ENCODE measurements around the gene MORN5. TPM values are rescaled to one million over a fixed set of nuclear protein-coding genes. Genes with fewer than 3 reads are reported as not detected.

The MORN5 gene
- total RNA-seq, 2 experiments from 2014 or later: not detected

DNA sequence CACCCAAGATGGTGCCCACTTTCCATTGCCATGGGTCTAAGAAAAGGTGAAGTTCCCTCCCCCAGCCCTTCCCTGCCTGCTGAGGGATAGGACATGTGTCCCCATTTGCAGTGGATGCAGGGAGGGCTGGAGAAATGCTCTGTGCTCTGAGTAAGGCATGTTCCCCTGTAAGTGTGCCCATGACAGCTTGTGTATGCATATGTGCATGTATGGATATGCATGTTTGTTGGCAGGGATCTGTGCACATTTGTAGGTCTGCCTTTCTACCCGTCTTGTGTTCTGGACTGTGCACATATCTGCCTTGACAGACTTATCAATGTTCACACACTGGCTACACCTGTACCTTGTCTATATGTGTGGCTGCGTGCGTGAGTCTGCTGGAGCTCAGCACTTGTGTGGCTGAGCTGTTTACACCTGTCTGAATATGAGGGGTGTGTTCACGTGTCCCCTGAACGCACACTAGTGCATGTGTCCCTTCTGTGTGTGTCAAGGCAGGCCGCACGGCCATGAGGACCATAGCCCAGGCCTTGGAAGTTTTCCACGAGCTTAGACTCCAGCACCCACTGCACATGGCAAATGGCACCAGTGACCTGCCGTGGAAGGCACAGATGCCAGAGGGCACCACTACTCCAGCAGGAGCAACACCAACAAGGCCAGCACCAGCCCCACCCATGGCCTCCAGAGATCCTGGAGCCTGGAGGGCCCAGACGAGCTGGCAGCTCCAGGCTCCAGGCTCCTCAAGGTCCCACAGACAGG, 39.2 kb upstream of the MORN5 start:
- Mint-ChIP-seq H3K36me3 (no peaks in the 10 kb centered on the region), H3K9me3 (no peaks in the 10 kb centered on the region), H3K27ac (no peak overlapping the region), H3K27me3 (peaks cover 7% of the 10 kb centered on the region), H3K4me1 (peaks cover 8% of the 10 kb centered on the region), H3K4me3 (no peak overlapping the region)
- POLR2A ChIA-PET: interaction anchor here (1.1 kb wide), 1 partner anchor 21 kb away, joined by 3 read pairs; no protein-coding TSS in a partner anchor
- no peak for ATAC-seq (ENCODE audit: low read depth)
- no peak for DNase-seq

- peaks cover 14% of the 10 kb centered on the region for H3K27me3 Mint-ChIP-seq
- H3K9me3 Mint-ChIP-seq: no peaks in the 10 kb centered on the region
- DNase-seq: no peak
- POLR2A ChIA-PET: interaction anchor here (1.1 kb wide), 1 partner anchor 22 kb away, joined by 3 read pairs; no protein-coding TSS in a partner anchor
- H3K27ac Mint-ChIP-seq: no peak overlapping the region
- H3K4me1 Mint-ChIP-seq: peaks cover 12% of the 10 kb centered on the region
- H3K4me3 Mint-ChIP-seq: no peak overlapping the region
- no peaks in the 10 kb centered on the region for H3K36me3 Mint-ChIP-seq
- ATAC-seq (ENCODE audit: low read depth): no peak
Observed at GRCh38 chr9:122121391-122121790, 38.3 kb upstream of the MORN5 start.

DNA sequence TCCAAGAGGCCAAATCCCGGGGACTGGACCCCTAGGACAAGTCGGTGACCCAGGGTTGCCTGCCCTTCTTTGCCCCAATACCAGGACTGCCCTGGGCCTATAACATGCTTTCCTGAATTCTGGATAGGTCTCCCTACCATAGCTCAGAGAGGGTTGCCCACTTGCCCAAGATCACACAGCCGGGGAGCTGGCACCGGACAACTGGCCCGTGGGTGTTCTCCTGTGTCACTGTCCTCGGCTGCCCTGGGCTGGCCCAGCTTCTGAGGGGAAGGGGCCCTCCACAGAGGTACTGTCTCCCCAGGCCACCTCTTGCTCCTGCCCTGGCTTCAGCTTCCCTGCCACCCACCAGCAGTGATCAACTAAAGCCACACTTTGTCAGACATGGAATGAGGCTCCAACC, 37.8 kb upstream of the MORN5 start:
- no peak for ATAC-seq (ENCODE audit: low read depth)
- no peak overlapping the region for H3K27ac Mint-ChIP-seq
- H3K27me3 Mint-ChIP-seq: peaks cover 18% of the 10 kb centered on the region
- no peak for DNase-seq
- H3K36me3 Mint-ChIP-seq: no peaks in the 10 kb centered on the region
- no peak overlapping the region for H3K4me3 Mint-ChIP-seq
- POLR2A ChIA-PET: interaction anchor here (0.7 to 1.1 kb wide), 2 partner anchors 22 to 23 kb away, joined by 3 read pairs; no protein-coding TSS in a partner anchor
- H3K9me3 Mint-ChIP-seq: no peaks in the 10 kb centered on the region
- H3K4me1 Mint-ChIP-seq: peaks cover 15% of the 10 kb centered on the region

GRCh38 chr9:122122468-122122867, 37.2 kb upstream of the MORN5 start:
- POLR2A ChIA-PET: interaction anchor here (0.7 kb wide), 1 partner anchor 23 kb away, joined by 3 read pairs; no protein-coding TSS in a partner anchor
- peaks cover 21% of the 10 kb centered on the region for H3K27me3 Mint-ChIP-seq
- no peaks in the 10 kb centered on the region for H3K36me3 Mint-ChIP-seq
- peaks cover 17% of the 10 kb centered on the region for H3K4me1 Mint-ChIP-seq
- no peak overlapping the region for H3K27ac Mint-ChIP-seq
- no peak for DNase-seq
- H3K9me3 Mint-ChIP-seq: no peaks in the 10 kb centered on the region
- H3K4me3 Mint-ChIP-seq: no peak overlapping the region
- ATAC-seq (ENCODE audit: low read depth): no peak

- Mint-ChIP-seq H3K4me1 (peaks cover 21% of the 10 kb centered on the region), H3K4me3 (no peak overlapping the region), H3K27ac (no peak overlapping the region), H3K9me3 (no peaks in the 10 kb centered on the region), H3K27me3 (peaks cover 21% of the 10 kb centered on the region), H3K36me3 (no peaks in the 10 kb centered on the region)
- peak; percentile 82 for DNase-seq
- peak; percentile 55 for ATAC-seq (ENCODE audit: low read depth)
- POLR2A ChIA-PET: no interaction called here
Observed at GRCh38 chr9:122122903-122123632, 36.6 kb upstream of the MORN5 start.

- ATAC-seq (ENCODE audit: low read depth): no peak
- Mint-ChIP-seq H3K4me3 (no peak overlapping the region), H3K9me3 (no peaks in the 10 kb centered on the region), H3K4me1 (peaks cover 21% of the 10 kb centered on the region), H3K27ac (no peak overlapping the region), H3K36me3 (no peaks in the 10 kb centered on the region), H3K27me3 (peaks cover 21% of the 10 kb centered on the region)
- no peak for DNase-seq
- POLR2A ChIA-PET: no interaction called here
Observed at GRCh38 chr9:122124048-122124447, 35.7 kb upstream of the MORN5 start.

GRCh38 chr9:122124528-122124927, 35.2 kb upstream of the MORN5 start:
- no peaks in the 10 kb centered on the region for H3K9me3 Mint-ChIP-seq
- peaks cover 21% of the 10 kb centered on the region for H3K27me3 Mint-ChIP-seq
- H3K4me3 Mint-ChIP-seq: no peak overlapping the region
- no peak for DNase-seq
- no peak for ATAC-seq (ENCODE audit: low read depth)
- H3K36me3 Mint-ChIP-seq: no peaks in the 10 kb centered on the region
- no peak overlapping the region for H3K27ac Mint-ChIP-seq
- H3K4me1 Mint-ChIP-seq: peaks cover 23% of the 10 kb centered on the region
- POLR2A ChIA-PET: interaction anchor here (1.0 to 2.3 kb wide), 2 partner anchors 25 to 226 kb away, joined by 4 to 12 read pairs; no protein-coding TSS in a partner anchor

GRCh38 chr9:122125158-122125508, 34.6 kb upstream of the MORN5 start:
- POLR2A ChIA-PET: interaction anchor here (1.0 to 2.3 kb wide), 2 partner anchors 26 to 225 kb away, joined by 4 to 12 read pairs; no protein-coding TSS in a partner anchor
- peak; percentile 89 for DNase-seq
- Mint-ChIP-seq H3K27ac (no peak overlapping the region), H3K9me3 (no peaks in the 10 kb centered on the region), H3K4me3 (peak overlapping the region; percentile 3), H3K4me1 (peaks cover 23% of the 10 kb centered on the region), H3K36me3 (no peaks in the 10 kb centered on the region), H3K27me3 (peaks cover 25% of the 10 kb centered on the region)
- ATAC-seq (ENCODE audit: low read depth): peak; percentile 73

DNA sequence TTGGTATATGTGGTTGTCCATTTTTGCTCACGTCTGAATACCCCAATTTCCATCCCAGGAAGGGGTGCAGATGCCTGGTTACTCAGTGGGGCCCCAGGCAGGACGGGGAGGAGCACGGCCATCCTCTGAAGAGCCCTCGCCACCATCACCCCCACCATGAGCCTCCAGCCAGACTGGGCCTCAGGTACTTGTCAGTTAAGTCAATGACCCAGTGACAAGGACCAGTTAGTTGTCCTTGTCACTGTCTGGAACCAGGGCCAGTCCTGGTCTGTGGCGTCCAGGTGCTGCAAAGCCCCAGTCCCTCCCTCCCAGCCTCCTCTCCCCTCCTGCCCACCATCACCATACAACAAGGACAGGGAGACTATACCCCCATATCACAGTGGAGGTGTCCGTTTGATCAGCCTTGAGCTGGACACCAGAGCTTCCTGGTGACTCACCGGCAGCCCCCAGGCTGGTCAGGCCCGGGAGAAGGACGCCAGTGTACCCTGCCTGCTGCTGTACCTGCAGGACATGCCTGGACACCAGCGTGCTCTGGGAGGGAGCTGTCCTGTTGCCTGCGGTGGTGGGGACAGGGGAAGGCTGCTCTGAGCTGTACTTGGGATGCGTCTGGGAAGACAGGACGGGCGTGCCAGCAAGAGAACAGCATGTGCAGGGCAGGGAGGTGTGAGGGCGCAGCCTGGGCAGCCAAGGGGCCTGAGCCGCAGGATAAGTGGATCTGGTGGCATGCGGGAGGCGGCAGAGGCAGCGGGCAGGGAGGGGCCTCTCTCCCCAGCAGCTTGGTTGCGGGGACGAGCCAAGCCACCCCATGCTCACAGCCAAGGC, 34.0 kb upstream of the MORN5 start:
- no peak overlapping the region for H3K27ac Mint-ChIP-seq
- H3K4me1 Mint-ChIP-seq: peaks cover 23% of the 10 kb centered on the region
- no peaks in the 10 kb centered on the region for H3K36me3 Mint-ChIP-seq
- no peak overlapping the region for H3K4me3 Mint-ChIP-seq
- ATAC-seq (ENCODE audit: low read depth): no peak
- H3K9me3 Mint-ChIP-seq: no peaks in the 10 kb centered on the region
- peaks cover 25% of the 10 kb centered on the region for H3K27me3 Mint-ChIP-seq
- POLR2A ChIA-PET: interaction anchor here (0.5 to 2.3 kb wide), 3 partner anchors 223 to 576 kb away, joined by 3 to 12 read pairs (median 4); no protein-coding TSS in a partner anchor
- no peak for DNase-seq

DNA sequence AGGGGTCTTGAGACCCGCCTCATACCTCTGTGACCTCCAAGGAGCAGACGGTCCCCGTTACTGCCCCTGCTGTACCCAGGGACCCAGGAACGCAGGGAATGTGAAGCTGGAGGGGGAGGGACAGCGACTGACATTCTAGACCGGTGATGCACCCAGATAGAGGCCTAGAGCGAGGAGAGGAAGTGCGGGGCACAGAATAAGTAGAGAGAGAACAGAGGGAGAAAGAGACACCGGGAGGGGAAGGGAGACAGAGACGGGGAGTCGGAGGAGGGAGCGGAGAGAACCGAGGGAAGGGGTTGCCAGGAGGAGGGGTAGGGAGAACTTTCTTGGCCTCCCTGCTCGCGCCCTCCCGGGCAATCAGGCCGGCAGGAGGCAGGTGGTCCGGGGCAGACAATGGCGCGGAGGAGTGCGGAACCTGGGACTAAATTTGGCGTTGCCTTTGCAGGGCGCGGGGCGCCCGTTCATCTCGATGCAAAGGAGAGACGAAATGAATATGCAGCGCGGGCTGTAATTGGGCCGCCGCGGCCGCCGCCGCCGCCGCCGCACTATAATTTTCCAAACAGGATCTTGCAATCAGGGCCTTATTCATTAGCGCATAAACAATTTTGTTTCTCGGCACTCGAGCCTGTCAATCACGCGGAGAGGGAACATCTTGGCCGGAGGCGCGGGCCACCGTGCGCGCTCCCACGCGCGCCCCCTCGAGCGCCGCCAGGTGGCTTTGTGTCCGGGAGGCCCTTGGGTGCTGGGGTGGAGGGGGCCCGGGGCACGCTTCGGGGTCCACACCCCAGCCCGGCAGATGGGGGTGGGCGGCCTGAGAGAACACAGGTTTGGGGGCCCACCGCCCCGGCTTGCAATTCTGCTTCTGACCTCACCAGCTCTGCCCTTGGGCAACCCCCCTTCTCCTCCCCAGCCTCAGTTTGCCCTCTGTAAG, 33.1 kb upstream of the MORN5 start:
- H3K4me1 Mint-ChIP-seq: peaks cover 23% of the 10 kb centered on the region
- H3K27me3 Mint-ChIP-seq: peaks cover 28% of the 10 kb centered on the region
- H3K27ac Mint-ChIP-seq: peak overlapping the region; percentile 77
- no peaks in the 10 kb centered on the region for H3K36me3 Mint-ChIP-seq
- H3K9me3 Mint-ChIP-seq: no peaks in the 10 kb centered on the region
- no peak for DNase-seq
- POLR2A ChIA-PET: interaction anchor here (0.5 to 2.3 kb wide), 3 partner anchors 222 to 577 kb away, joined by 3 to 12 read pairs (median 4); no protein-coding TSS in a partner anchor
- ATAC-seq (ENCODE audit: low read depth): no peak
- H3K4me3 Mint-ChIP-seq: peak overlapping the region; percentile 77

DNA sequence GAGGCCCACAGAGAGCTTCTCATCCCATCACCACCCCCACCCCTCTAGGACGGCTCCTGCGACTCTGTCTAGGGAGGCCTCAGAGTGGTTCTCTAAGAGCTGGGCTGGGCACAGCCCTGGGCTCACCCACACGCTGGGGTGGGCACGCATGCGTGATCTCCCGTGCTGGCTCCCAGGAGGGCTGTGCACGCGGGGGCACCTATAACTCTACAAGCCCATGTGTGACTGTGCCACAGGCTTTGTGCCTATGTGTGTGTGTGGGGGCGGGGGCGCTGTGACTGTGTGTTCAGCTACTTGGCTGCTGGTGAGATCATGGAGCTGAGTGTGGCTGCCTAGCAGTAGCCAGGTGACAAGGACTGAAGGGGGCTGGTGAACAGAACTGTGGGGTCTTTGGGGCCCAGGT, 32.3 kb upstream of the MORN5 start:
- peaks cover 28% of the 10 kb centered on the region for H3K27me3 Mint-ChIP-seq
- H3K4me3 Mint-ChIP-seq: no peak overlapping the region
- ATAC-seq (ENCODE audit: low read depth) (no peak), DNase-seq (peak; percentile 50)
- peak overlapping the region; percentile 86 for H3K27ac Mint-ChIP-seq
- no peaks in the 10 kb centered on the region for H3K36me3 Mint-ChIP-seq
- no peaks in the 10 kb centered on the region for H3K9me3 Mint-ChIP-seq
- H3K4me1 Mint-ChIP-seq: peaks cover 23% of the 10 kb centered on the region
- POLR2A ChIA-PET: no interaction called here
